GM18861 (cell line): Measurements from ENCODE around the gene TCF4.

Experiments used
- ATAC-seq: cut with Tn5 transposase; IDR thresholded peaks from one replicate; pipeline ENCODE4 v1.9.1; 2021; ENCODE audit not compliant: unreplicated experiment

TCF4 gene

GRCh38 chr18:55309249-55309648 is 278.7 kb downstream of the TCF4 start:
- ATAC-seq = no peak

DNA sequence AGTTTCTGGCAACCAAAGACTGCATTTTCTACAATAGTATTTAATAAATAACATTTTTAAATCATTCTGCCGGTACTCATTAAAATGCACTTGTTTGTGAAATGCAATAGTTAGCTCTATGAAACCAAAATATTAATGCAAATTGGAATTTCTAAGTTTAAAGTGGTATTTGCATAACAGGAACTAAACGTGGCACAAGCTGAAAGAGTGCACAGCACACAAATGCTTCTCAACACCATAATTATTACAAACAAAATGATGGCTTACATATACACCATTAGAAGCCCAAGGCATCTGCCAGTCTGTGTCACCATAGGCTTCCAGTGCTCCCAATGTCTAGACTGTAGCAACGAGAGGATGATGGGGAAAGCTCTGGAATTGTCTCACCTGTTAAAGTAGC is 280.5 kb downstream of the TCF4 start:
- ATAC-seq = peak; percentile 50

DNA sequence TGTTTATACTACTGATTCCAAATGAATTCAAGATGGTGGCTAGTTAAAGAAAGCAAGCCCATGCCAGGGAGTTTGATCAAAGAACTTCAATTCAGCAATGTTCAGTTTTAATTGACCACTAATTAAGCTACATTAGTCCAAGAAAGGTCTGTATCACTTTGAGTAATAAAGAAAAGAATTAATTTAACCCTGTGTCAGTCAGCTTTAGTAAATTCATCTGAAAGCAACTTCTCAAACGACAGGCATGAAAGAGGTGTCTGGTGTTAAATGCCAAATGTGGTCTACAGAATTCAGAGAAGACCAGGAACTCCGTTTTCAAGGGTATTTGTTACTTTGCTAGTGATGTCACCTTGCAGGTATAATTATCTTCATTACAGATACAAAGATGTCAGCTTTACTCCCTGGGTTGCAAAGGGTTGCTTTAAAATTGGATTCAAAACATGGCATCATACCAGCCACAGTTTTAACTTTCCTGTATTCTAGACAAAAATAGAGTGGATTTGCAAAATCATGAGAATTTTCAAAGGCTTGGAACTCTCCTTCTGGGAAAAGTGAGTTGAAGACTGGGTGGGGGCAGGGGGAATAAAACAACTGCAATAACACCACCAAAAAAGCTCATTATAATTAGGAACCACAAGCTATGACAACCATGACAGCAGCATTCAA is 281.5 kb downstream of the TCF4 start:
- no peak for ATAC-seq

DNA sequence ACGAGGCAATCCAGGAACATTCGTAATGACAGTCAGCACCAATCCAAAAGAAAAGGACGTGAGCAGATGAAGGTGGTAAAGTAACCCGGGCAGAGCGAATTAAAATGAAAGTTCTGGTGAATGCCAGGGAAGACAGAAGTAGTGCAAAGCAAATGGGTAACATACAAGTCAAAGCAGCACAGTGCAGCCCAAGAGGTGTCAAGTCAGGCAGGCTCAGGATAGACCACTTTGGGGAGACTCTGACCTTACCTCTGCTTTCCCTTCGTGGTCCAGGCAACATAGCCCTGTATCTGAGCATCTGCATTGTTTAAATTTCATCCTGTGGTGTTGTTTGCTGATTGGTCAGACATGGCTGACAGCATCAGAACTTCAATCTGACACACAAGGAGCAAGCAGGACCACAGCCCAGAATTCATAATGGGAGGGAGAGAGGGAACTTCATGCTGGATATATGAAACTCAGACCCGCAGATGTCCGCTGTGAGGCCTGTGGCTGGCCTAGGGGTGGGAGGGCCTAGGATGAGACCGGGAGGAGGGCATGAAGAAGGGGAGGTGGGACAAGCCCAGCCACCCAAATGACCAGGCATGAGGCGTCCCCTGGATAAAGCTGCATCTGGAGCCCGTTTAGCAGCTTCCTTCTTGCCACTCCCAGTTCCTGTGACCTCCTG is 285.7 kb downstream of the TCF4 start:
- ATAC-seq = no peak

- ATAC-seq = no peak
Measured at GRCh38 chr18:55301824-55302166, 286.2 kb downstream of the TCF4 start.

DNA sequence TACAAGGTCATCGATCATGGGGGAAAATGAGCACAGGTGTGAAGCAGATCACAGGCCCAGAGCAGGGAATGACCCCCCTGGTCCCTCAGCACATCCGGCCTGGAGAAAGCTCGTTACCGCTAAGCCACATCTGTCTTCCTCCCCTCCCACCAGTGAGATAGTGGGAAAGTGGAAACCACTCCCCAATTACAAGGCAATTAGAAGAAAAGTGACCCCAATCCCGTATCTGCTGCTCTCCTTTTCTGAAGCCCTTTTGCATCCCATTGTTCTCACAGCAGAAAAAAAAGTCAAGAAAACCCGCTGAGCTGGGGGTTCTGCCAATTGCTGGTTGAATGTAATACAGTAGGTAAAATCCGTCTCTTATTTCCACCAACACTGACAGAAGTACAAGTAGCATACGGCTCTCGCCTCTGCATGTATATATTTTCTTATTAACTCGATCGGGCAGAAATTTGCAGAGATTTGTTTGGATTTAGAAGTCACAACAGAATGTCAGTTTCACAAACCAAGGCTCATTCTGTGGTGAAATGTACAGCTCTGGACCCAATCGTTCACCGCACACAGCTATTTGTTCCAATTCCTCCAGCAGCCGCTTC is 287.0 kb downstream of the TCF4 start:
- no peak for ATAC-seq

DNA sequence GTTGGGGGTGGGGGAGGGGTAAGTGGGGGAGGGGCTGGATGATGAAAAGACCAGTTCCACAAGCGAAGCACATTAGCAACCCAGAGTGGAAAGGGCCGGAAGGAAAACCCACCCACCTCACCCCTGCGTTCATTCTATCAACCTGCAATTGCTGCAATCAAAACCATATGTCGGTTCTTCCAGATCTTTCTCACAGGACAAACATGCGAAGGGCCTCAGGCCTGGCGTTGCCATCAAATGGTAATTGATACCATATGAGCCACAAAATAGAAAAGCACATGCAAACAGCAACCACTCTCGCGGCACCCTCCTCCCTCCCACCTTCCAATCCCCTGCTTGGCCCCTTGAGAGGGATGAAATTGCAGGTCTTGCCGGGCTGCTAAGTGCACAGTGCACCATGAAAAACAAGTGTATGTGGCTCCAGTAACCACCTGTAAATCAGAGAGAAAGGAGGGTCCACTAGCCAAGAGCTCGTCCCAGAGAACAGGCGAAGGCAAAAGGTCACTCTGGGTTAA is 287.5 kb downstream of the TCF4 start:
- ATAC-seq = no peak

- no peak for ATAC-seq
Measured at GRCh38 chr18:55296778-55297177, 291.2 kb downstream of the TCF4 start.

GRCh38 chr18:55296115-55296514 is 291.9 kb downstream of the TCF4 start:
- ATAC-seq = no peak

DNA sequence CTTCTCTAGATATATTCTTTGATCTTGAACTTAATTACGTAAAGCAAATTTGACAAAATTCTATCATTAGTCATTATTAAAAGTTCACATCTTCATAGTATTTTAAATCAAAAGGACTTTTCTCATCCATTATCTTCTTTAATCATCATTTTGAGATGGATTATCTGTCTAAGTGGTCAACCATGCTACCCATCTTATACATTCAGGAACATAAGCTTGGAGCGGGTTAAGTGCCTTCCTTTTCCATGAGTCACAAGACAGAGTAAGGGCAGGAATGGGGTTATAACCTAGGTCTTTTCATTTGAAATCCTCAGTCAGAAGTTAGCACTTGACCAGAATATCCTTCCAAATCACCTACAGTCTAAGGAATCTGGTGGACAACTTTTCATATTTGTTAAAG is 297.1 kb downstream of the TCF4 start:
- no peak for ATAC-seq

- peak; percentile 76 for ATAC-seq
Measured at GRCh38 chr18:55289775-55290174, 298.2 kb downstream of the TCF4 start.

DNA sequence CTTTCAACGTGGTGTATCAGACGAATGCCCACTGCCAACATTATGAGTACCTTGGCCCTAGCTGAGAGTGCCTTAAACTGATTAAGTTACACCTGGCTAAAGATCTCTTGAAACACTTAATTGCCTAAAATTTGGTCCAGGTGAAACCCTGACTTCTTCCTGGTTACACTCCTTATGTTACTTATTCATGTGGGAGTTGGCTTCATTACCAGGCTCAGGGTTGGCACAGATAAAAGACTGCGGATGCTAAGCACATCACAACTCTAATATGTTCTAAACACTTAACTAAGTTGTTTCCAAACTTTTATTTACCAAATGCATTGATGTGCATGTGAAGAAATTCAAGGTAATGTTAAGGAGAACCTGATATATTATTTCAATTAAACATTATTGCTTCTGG is 298.9 kb downstream of the TCF4 start:
- no peak for ATAC-seq

- no peak for ATAC-seq
Measured at GRCh38 chr18:55287935-55288868, 299.8 kb downstream of the TCF4 start.

DNA sequence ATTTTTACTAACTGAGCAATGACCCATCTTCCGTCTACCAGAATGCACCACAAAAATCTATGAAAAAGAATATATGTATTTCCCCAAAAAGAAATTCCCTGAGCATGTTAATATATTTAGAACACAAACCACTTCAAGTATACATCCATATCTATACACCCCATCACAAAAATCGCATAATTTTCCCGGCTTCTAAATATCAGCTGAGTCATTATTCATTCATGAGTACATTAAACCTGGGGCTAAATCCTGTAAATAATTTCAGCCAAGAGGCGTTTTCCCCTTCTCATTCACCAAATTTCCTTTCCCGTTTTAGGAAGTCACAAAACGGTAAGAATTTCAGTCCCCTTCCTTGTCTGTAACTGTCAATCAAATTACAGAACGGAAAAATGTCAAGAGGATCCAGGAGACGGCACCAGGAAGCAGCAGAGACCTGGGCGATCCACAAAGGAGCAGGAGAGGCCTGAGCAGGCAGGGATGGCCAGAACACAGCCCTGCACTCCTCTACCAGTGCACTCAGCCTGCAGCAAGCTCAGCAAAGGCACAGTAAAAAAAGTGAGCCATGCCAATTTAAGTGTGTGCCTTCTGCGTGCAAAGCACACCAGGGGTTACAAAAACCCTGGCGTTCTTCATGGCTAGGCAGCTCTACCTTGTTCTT is 300.7 kb downstream of the TCF4 start:
- no peak for ATAC-seq

DNA sequence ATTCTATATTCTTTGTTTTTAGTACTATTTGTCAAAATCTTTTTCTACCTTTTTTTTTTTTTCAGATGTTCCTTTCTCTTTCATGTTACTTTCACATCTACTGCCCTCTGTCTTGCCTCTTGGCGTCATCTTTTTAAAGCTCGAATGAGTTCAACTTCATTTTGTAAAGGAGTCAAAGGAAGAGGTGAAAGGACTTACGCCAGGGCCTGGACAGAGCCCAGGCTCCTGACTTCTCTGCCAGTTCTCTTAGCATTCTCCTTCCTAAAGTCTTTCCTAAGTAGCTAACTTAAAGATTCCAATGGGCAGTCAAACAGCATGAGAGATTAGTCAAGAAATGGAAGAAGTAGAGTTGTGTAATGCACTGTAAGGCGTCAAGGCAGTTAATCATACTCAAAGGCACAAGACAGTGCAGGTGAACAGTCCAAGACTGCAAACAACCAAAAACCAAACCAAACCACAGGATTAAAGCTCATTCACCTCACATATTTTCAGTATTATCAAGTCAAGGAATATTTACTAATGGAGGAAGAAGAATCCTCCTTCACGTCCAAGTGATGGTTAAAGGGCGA is 301.7 kb downstream of the TCF4 start:
- ATAC-seq = no peak

GRCh38 chr18:55284614-55285013 is 303.4 kb downstream of the TCF4 start:
- no peak for ATAC-seq

GRCh38 chr18:55283309-55283708 is 304.7 kb downstream of the TCF4 start:
- no peak for ATAC-seq

- no peak for ATAC-seq
Measured at GRCh38 chr18:55280503-55280902, 307.5 kb downstream of the TCF4 start.

DNA sequence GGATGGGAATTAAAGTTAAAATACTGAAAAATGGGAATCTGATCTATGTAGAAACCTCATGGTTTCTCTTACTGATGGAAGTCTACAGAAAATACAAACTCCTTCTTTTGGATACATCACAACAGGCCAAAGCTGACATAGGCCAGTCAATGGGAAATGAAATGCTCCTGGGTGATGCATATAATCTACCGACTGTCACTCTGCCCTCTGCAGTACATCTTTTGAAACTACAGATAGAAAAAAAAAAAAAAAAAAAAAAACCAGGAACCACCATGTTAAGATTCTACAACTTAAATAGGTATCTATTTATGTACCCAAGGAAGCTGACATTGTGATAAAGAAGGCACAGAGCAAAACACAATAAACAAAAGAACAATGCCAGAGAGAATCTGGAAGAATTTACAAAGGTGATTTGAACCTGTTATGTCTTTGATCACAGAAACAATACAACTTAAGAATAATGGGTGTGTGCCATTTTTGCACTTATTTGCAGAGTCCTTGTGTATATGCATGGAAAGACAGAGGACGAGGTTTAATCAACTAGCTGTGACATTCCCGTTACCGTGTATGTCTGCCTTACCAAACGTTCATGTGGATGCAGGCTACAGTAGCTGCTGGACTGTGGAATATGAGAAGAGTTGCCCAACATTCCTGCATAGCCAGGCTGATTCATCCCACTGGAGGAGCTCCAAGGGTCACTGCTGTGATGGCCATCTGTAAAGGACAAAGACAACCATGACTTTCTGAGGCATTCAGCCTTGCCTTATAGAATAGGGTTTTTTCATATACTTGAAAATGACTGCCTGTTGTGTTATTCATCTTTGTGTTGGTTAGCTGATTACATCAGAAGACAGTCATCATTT is 312.7 kb downstream of the TCF4 start:
- ATAC-seq = no peak
